ENCODE measurements around the gene ATP6V0E1.
A peak's percentile ranks its signal among the peaks of the same experiment; 100 is the strongest.
"Not testable (repeated sequence)": the region's sequence is repeated elsewhere in the genome, so short reads cannot be mapped to it uniquely, and the experiment has no call there.

ATP6V0E1 gene

GRCh38 chr5:173004013-173004412, 20.4 kb downstream of the ATP6V0E1 start:
- DNase-seq (ENCODE audit: low spot score), result no peak

- no peak for DNase-seq (ENCODE audit: low spot score)
These were observed 20.9 kb downstream of the ATP6V0E1 start for GRCh38 chr5:173004447-173004846.

GRCh38 chr5:173010021-173010420, 26.4 kb downstream of the ATP6V0E1 start:
- DNase-seq (ENCODE audit: low spot score), result no peak

- peak; percentile 35 for DNase-seq (ENCODE audit: low spot score)
These were observed 27.2 kb downstream of the ATP6V0E1 start for GRCh38 chr5:173010547-173011464.

GRCh38 chr5:173011566-173011965, 28.0 kb downstream of the ATP6V0E1 start:
- no peak for DNase-seq (ENCODE audit: low spot score)

GRCh38 chr5:173012882-173013281, 29.3 kb downstream of the ATP6V0E1 start:
- DNase-seq (ENCODE audit: low spot score), result no peak

- DNase-seq (ENCODE audit: low spot score), result no peak
These were observed 31.1 kb downstream of the ATP6V0E1 start for GRCh38 chr5:173014671-173015070.

- no peak for DNase-seq (ENCODE audit: low spot score)
These were observed 31.6 kb downstream of the ATP6V0E1 start for GRCh38 chr5:173015192-173015591.

- no peak for DNase-seq (ENCODE audit: low spot score)
These were observed 32.3 kb downstream of the ATP6V0E1 start for GRCh38 chr5:173015598-173016455.

GRCh38 chr5:173016598-173017046, 33.1 kb downstream of the ATP6V0E1 start:
- peak; percentile 82 for DNase-seq (ENCODE audit: low spot score)

GRCh38 chr5:173017087-173017486, 33.5 kb downstream of the ATP6V0E1 start:
- not testable (repeated sequence) for DNase-seq (ENCODE audit: low spot score)

GRCh38 chr5:173018358-173018757, 34.8 kb downstream of the ATP6V0E1 start:
- no peak for DNase-seq (ENCODE audit: low spot score)

- no peak for DNase-seq (ENCODE audit: low spot score)
These were observed 36.6 kb downstream of the ATP6V0E1 start for GRCh38 chr5:173020154-173020581.

GRCh38 chr5:173020643-173021042, 37.1 kb downstream of the ATP6V0E1 start:
- DNase-seq (ENCODE audit: low spot score), result no peak

GRCh38 chr5:173025651-173026050, 42.1 kb downstream of the ATP6V0E1 start:
- DNase-seq (ENCODE audit: low spot score), result no peak

GRCh38 chr5:173027905-173028304, 44.3 kb downstream of the ATP6V0E1 start:
- no peak for DNase-seq (ENCODE audit: low spot score)

GRCh38 chr5:173028811-173029327, 45.3 kb downstream of the ATP6V0E1 start:
- DNase-seq (ENCODE audit: low spot score), result no peak

GRCh38 chr5:173029499-173029921, 45.9 kb downstream of the ATP6V0E1 start:
- no peak for DNase-seq (ENCODE audit: low spot score)

GRCh38 chr5:173032096-173032495, 48.5 kb downstream of the ATP6V0E1 start:
- not testable (repeated sequence) for DNase-seq (ENCODE audit: low spot score)

GRCh38 chr5:173032730-173033129, 49.2 kb downstream of the ATP6V0E1 start:
- no peak for DNase-seq (ENCODE audit: low spot score)

GRCh38 chr5:173033923-173034322, 50.4 kb downstream of the ATP6V0E1 start:
- DNase-seq (ENCODE audit: low spot score), result no peak
